Stimulated activated naive CD8-positive, alpha-beta T cell treated with anti-CD3 and anti-CD28 coated beads, Interleukin-15, Interleukin-2, amounts not matched to agents 100 U/mL and 50 U/mL, for 24 hours (primary cell): ENCODE results near the gene LNX1.

Source experiments
- ATAC-seq: fragments of 150-1000 bp; cut with Tn5 transposase; one replicate; pipeline ENCODE4 v1.10.0; 2021
- DNase-seq: peaks from one replicate; pipeline ENCODE4 v3.0.0; 2021

LNX1 gene

GRCh38 chr4:53532521-53532920 is 58.8 kb downstream of the LNX1 start:
- DNase-seq = no peak
- no peak for ATAC-seq

- ATAC-seq (no peak), DNase-seq (no peak)
These were observed 59.6 kb downstream of the LNX1 start for GRCh38 chr4:53531585-53532224.

GRCh38 chr4:53529025-53529424 is 62.3 kb downstream of the LNX1 start:
- DNase-seq (no peak), ATAC-seq (no peak)

GRCh38 chr4:53527930-53528329 is 63.4 kb downstream of the LNX1 start:
- ATAC-seq = no peak
- no peak for DNase-seq

GRCh38 chr4:53527326-53527725 is 64.0 kb downstream of the LNX1 start:
- ATAC-seq (no peak), DNase-seq (no peak)

- DNase-seq (no peak), ATAC-seq (no peak)
These were observed 69.0 kb downstream of the LNX1 start for GRCh38 chr4:53522334-53522733.

GRCh38 chr4:53520116-53520515 is 71.2 kb downstream of the LNX1 start:
- DNase-seq = no peak

GRCh38 chr4:53518807-53519206 is 72.5 kb downstream of the LNX1 start:
- ATAC-seq = no peak
- no peak for DNase-seq

More at GRCh38 chr4:53520116-53520515, 71.2 kb downstream of the LNX1 start:
- ATAC-seq = no peak

GRCh38 chr4:53515076-53515475 is 76.2 kb downstream of the LNX1 start:
- no peak for ATAC-seq
- DNase-seq = no peak

- ATAC-seq = no peak
- DNase-seq = no peak
These were observed 76.8 kb downstream of the LNX1 start for GRCh38 chr4:53514509-53514908.

- ATAC-seq (no peak), DNase-seq (no peak)
These were observed 78.7 kb downstream of the LNX1 start for GRCh38 chr4:53512608-53513007.

- DNase-seq = no peak
These were observed 80.3 kb downstream of the LNX1 start for GRCh38 chr4:53511014-53511413.

GRCh38 chr4:53510321-53510720 is 81.0 kb downstream of the LNX1 start:
- ATAC-seq (no peak), DNase-seq (no peak)

More at GRCh38 chr4:53511014-53511413, 80.3 kb downstream of the LNX1 start:
- no peak for ATAC-seq

GRCh38 chr4:53508446-53508845 is 82.8 kb downstream of the LNX1 start:
- DNase-seq (no peak), ATAC-seq (no peak)

- ATAC-seq = no peak
- DNase-seq = no peak
These were observed 83.5 kb downstream of the LNX1 start for GRCh38 chr4:53507671-53508286.

- ATAC-seq = no peak
- no peak for DNase-seq
These were observed 84.2 kb downstream of the LNX1 start for GRCh38 chr4:53507058-53507457.

GRCh38 chr4:53505947-53506346 is 85.3 kb downstream of the LNX1 start:
- DNase-seq (no peak), ATAC-seq (no peak)

GRCh38 chr4:53502094-53502493 is 89.2 kb downstream of the LNX1 start:
- DNase-seq (no peak), ATAC-seq (no peak)

- no peak for DNase-seq
- no peak for ATAC-seq
These were observed 89.7 kb downstream of the LNX1 start for GRCh38 chr4:53501561-53501960.

GRCh38 chr4:53500546-53500945 is 90.7 kb downstream of the LNX1 start:
- no peak for DNase-seq
- ATAC-seq = no peak

- ATAC-seq (no peak), DNase-seq (no peak)
These were observed 91.5 kb downstream of the LNX1 start for GRCh38 chr4:53499791-53500190.

- no peak for DNase-seq
These were observed 92.6 kb downstream of the LNX1 start for GRCh38 chr4:53498706-53499105.

GRCh38 chr4:53497487-53498244 is 93.6 kb downstream of the LNX1 start:
- ATAC-seq (no peak), DNase-seq (no peak)

More at GRCh38 chr4:53498706-53499105, 92.6 kb downstream of the LNX1 start:
- ATAC-seq = no peak
